ENCODE results near the gene CCN2.

- TF ChIP-seq POLR2A (IDR thresholded peaks at IDR 0.05) (no peak), CTCF (IDR thresholded peaks at IDR 0.05) (no peak)
Observed at GRCh38 chr6:131947986-131948661, 3.0 kb downstream of the CCN2 start.

Measured in lower leg skin (tissue), 3 donors.